ENCODE data around the gene ULK4. TPM values are rescaled to one million over a fixed set of nuclear protein-coding genes. Genes with fewer than 3 reads are reported as not detected.

The ULK4 gene
- total and polyA plus RNA-seq, 9 of the 15 experiments (the other 6 are each of a cell fraction or from before 2014, with no cell fraction given) = 3.0 to 5.9 (median 3.5) TPM

- TF ChIP-seq AFF4 (CRISPR knock-in tag; IDR thresholded peaks at IDR 0.05) (no peak), ZBTB34 (CRISPR knock-in tag; IDR thresholded peaks at IDR 0.05) (no peak)
Observed at GRCh38 chr3:41742121-41742520, 219.8 kb downstream of the ULK4 start (continued).

- TF ChIP-seq HNRNPH1 (optimal IDR thresholded peaks at IDR 0.05; ENCODE audit: low read depth, low read length) = no peak
- no peak for TF ChIP-seq MTF1 (CRISPR knock-in tag; IDR thresholded peaks at IDR 0.05; ENCODE audit: borderline replicate concordance)
- no peak for TF ChIP-seq NR1H2 (CRISPR knock-in tag; IDR thresholded peaks at IDR 0.05)
- no peak for TF ChIP-seq MLX (CRISPR knock-in tag; conservative IDR thresholded peaks at IDR 0.05)
- Histone ChIP-seq H3K4me2 (ENCODE audit: insufficient read depth, low read length) (no peak overlapping the region), H3K9me1 (ENCODE audit: control insufficient read depth, insufficient read depth, low read length) (no peaks in the 10 kb centered on the region), H3K4me3 (no peak overlapping the region), H3K36me3 (ENCODE audit: control insufficient read depth, insufficient read depth, low read length) (no peaks in the 10 kb centered on the region), H3K9ac (ENCODE audit: insufficient read depth in 1 of 2, low read depth in 2 of 2, low read length in 2 of 2) (no peak overlapping the region), H2AFZ (ENCODE audit: low read depth, low read length) (no peak overlapping the region), H3K9me3 (replicated peaks; ENCODE audit: control insufficient read depth, insufficient read depth, low read depth, low read length) (no peaks in the 10 kb centered on the region), H4K20me1 (replicated peaks; ENCODE audit: control insufficient read depth, insufficient read depth, low read length) (no peaks in the 10 kb centered on the region), H3K79me2 (ENCODE audit: control insufficient read depth, insufficient read depth, low read length) (no peaks in the 10 kb centered on the region), H3K27me3 (ENCODE audit: control insufficient read depth in 2 of 2, insufficient read depth in 2 of 2, low read length in 2 of 2) (no peaks in the 10 kb centered on the region), H3K27ac (ENCODE audit: extremely low read depth, low read depth, low read length) (no peak overlapping the region), H3K4me1 (replicated peaks in 1 of 2; ENCODE audit: control insufficient read depth in 2 of 2, insufficient read depth in 2 of 2, low read length in 2 of 2) (no peaks in the 10 kb centered on the region)
- no peak for DNase-seq (ENCODE audit: extremely low read depth in 1 of 4, low spot score in 3 of 4)
- POLR2A ChIA-PET = no interaction called here
- no peak for FAIRE-seq
- no TSS peak for BruUV-seq (replicated peaks)
- in situ Hi-C loops (cut with MboI) = no loop called here
- CTCF ChIA-PET (ENCODE audit: low intra/inter-chr PET ratio) = interaction anchor here (0.6 kb wide), 2 partner anchors 56 to 87 kb away, joined by 3 read pairs; no protein-coding TSS in a partner anchor
- 4% methylated on average over 3 of the region's 3 CpGs for WGBS (ENCODE audit: insufficient coverage, low coverage, missing lambda C conversion rate)
- intact Hi-C loops (cut with micrococcal nuclease) = no loop called here
- no peak for ATAC-seq
Observed at GRCh38 chr3:41740374-41740886, 221.5 kb downstream of the ULK4 start.

Measured in K562 (cell line).